OCI-LY7 (cell line): ENCODE results near the gene ESRP2. TPM values are rescaled to one million over a fixed set of nuclear protein-coding genes. Genes with fewer than 3 reads are reported as not detected.
A peak's percentile ranks its signal among the peaks of the same experiment; 100 is the strongest.

Source experiments
- BruUV-seq: library from RNA; stranded (reverse); fragments of 400-500 nt; replicated peaks from 2 replicates; lab custom pipeline; 2021; lab: Mats Ljungman, UMichigan
- CTCF ChIA-PET: fragments of 300-600 bp; sonication (Branson Sonifier 250); formaldehyde crosslinking; loops from one replicate; lab custom pipeline; 2022; ENCODE audit warnings: antibody characterized with exemption; ENCODE audit not compliant: unreplicated experiment; lab: Charles Lee
- POLR2A ChIA-PET: fragments of 300-600 bp; sonication (Branson Sonifier 250); formaldehyde crosslinking; loops from one replicate; lab custom pipeline; 2022; ENCODE audit warnings: antibody characterized with exemption; lab: Charles Lee
- DNase-seq: peaks from one replicate; pipeline ENCODE4 v3.0.0-alpha.2; 2015; ENCODE audit warnings: low spot score
- H2AFZ ChIP-seq: fragments of 200-600 bp; sonication (generic), shearing (Covaris generic); 2 replicates; pipeline ENCODE4 v1.6.1; 2014; ENCODE audit warnings: mild to moderate bottlenecking, antibody characterized with exemption, low read length, moderate library complexity
- H3K27ac ChIP-seq: fragments of 200-600 bp; sonication (generic); 2 replicates; pipeline ENCODE4 v1.5.1; 2014; ENCODE audit warnings: mixed run types, low read depth, mild to moderate bottlenecking, moderate library complexity, low read length, inconsistent platforms; ENCODE audit not compliant: poor library complexity, severe bottlenecking
- H3K36me3 ChIP-seq: fragments of 200-600 bp; sonication (generic); 2 replicates; pipeline ENCODE4 v1.6.1; 2014; ENCODE audit warnings: mild to moderate bottlenecking, antibody characterized with exemption, low read length, moderate library complexity, mixed read lengths; ENCODE audit not compliant: insufficient read depth
- H3K4me1 ChIP-seq: fragments of 200-600 bp; sonication (generic); 2 replicates; pipeline ENCODE4 v1.5.1; 2014; ENCODE audit warnings: mild to moderate bottlenecking, low read length; ENCODE audit not compliant: insufficient read depth, poor library complexity, severe bottlenecking
- H3K4me2 ChIP-seq: fragments of 200-600 bp; sonication (generic); 2 replicates; pipeline ENCODE4 v1.6.1; 2014; ENCODE audit warnings: mild to moderate bottlenecking, low read length
- H3K4me3 ChIP-seq: fragments of 200-600 bp; sonication (generic); 2 replicates; pipeline ENCODE4 v1.5.1; 2014; ENCODE audit warnings: mild to moderate bottlenecking, low read depth, low read length; ENCODE audit not compliant: poor library complexity, severe bottlenecking
- H3K79me2 ChIP-seq: fragments of 200-600 bp; sonication (generic); 2 replicates; pipeline ENCODE4 v1.6.1; 2016; ENCODE audit warnings: low read depth, mild to moderate bottlenecking, low read length, moderate library complexity, mixed read lengths; ENCODE audit not compliant: insufficient read depth
- H3K9me2 ChIP-seq: fragments of 200-600 bp; sonication (generic); 2 replicates; pipeline ENCODE4 v1.6.1; 2016; ENCODE audit warnings: mild to moderate bottlenecking, low read length, mixed read lengths; ENCODE audit not compliant: insufficient read depth
- H3K9me3 ChIP-seq: fragments of 200-600 bp; sonication (generic); 2 replicates; pipeline ENCODE4 v1.6.1; 2014; ENCODE audit warnings: mild to moderate bottlenecking, mixed run types, low read length, mixed read lengths
- H4K20me1 ChIP-seq: fragments of 200-600 bp; sonication (generic); 2 replicates; pipeline ENCODE4 v1.6.1; 2014; ENCODE audit warnings: mild to moderate bottlenecking, antibody characterized with exemption, low read length, moderate library complexity, mixed read lengths; ENCODE audit not compliant: insufficient read depth
- CTCF ChIP-seq: fragments of 200-600 bp; sonication (generic); conservative IDR thresholded peaks from 2 replicates; pipeline ENCODE4 v1.5.1; 2014; ENCODE audit warnings: mild to moderate bottlenecking, antibody characterized with exemption, low read length, moderate library complexity, mixed read lengths
- EZH2phosphoT487 ChIP-seq: fragments of 200-600 bp; sonication (generic); IDR thresholded peaks from 2 replicates; pipeline ENCODE4 v1.6.1; 2018; ENCODE audit warnings: low read depth, borderline replicate concordance, mild to moderate bottlenecking, mixed run types, antibody characterized with exemption, low read length, moderate library complexity, mixed read lengths
- intact Hi-C: fragments of 100-400 bp; cut with micrococcal nuclease; formaldehyde crosslinking; loops from one replicate; pipeline ENCODE4 v1.10.0; 2022; ENCODE audit not compliant: unreplicated experiment
- total RNA-seq, 2 experiments: library from RNA; depleted of rRNA in 1 of 2; stranded (reverse); fragments of >200 nt in 1 of 2; shearing (Covaris generic) in 1 of 2; gene quantifications; 2 replicates each; pipeline ENCODE4 v1.2.3, GENCODE V29; 2014 to 2022

Gene ESRP2
- total RNA-seq, 2 experiments from 2014 or later, result not detected

- Histone ChIP-seq H3K4me2 (no peak overlapping the region), H3K4me3 (no peak overlapping the region), H3K4me1 (peaks cover 68% of the 10 kb centered on the region), H3K36me3 (peaks cover 71% of the 10 kb centered on the region), H2AFZ (no peak overlapping the region), H3K9me3 (no peaks in the 10 kb centered on the region), H3K9me2 (no peaks in the 10 kb centered on the region), H4K20me1 (peaks cover 8% of the 10 kb centered on the region; the same call in 1 of the 2 replicates), H3K79me2 (peaks cover 93% of the 10 kb centered on the region), H3K27ac (peak overlapping the region; percentile 10)
- BruUV-seq, result no TSS peak
- POLR2A ChIA-PET, result no interaction called here
- intact Hi-C loops, result no loop called here
- DNase-seq, result no peak
- CTCF ChIA-PET, result no interaction called here
- TF ChIP-seq CTCF (no peak), EZH2phosphoT487 (no peak)
Measured at GRCh38 chr16:68269793-68270192, 33.9 kb upstream of the ESRP2 start.

GRCh38 chr16:68267612-68268405 lies 31.9 kb upstream of the ESRP2 start:
- peaks cover 8% of the 10 kb centered on the region; the same call in 1 of the 2 replicates for H4K20me1 ChIP-seq
- CTCF ChIA-PET, result no interaction called here
- peaks cover 56% of the 10 kb centered on the region for H3K4me1 ChIP-seq
- H3K36me3 ChIP-seq, result peaks cover 51% of the 10 kb centered on the region
- POLR2A ChIA-PET, result interaction anchor here (0.8 to 2.2 kb wide), 4 partner anchors 12 to 724 kb away, joined by 3 to 8 read pairs (median 5); no protein-coding TSS in a partner anchor
- H3K4me3 ChIP-seq, result no peak overlapping the region
- peaks cover 75% of the 10 kb centered on the region for H3K79me2 ChIP-seq
- no peaks in the 10 kb centered on the region for H3K9me2 ChIP-seq
- peak overlapping the region; percentile 43; the same call in 1 of the 2 replicates for H3K4me2 ChIP-seq
- H3K27ac ChIP-seq, result no peak overlapping the region
- H2AFZ ChIP-seq, result no peak overlapping the region
- no peak for TF ChIP-seq CTCF
- DNase-seq, result no peak
- BruUV-seq, result no TSS peak
- intact Hi-C loops, result no loop called here
- H3K9me3 ChIP-seq, result no peaks in the 10 kb centered on the region
